ENCODE data around the gene CEP76. TPM values are rescaled to one million over a fixed set of nuclear protein-coding genes. Genes with fewer than 3 reads are reported as not detected.

CEP76 gene
- polyA plus RNA-seq, 1 donor from 2014 or later, result 21.4 TPM

- Histone ChIP-seq H3K27ac (ENCODE audit: low read length) (no peak overlapping the region), H3K36me3 (ENCODE audit: insufficient read depth, low read length) (peaks cover 4% of the 10 kb centered on the region)
- TF ChIP-seq EP300 (conservative IDR thresholded peaks at IDR 0.05; ENCODE audit: poor library complexity, severe bottlenecking), result no peak
- TF ChIP-seq MXI1 (conservative IDR thresholded peaks at IDR 0.05; ENCODE audit: poor library complexity, severe bottlenecking), result no peak
- TF ChIP-seq TAF1 (IDR thresholded peaks at IDR 0.05; ENCODE audit: low read depth), result no peak
- TF ChIP-seq REST (IDR thresholded peaks at IDR 0.05; ENCODE audit: borderline replicate concordance), result no peak
- no peak for TF ChIP-seq EZH2 (IDR thresholded peaks at IDR 0.05; ENCODE audit: borderline replicate concordance, insufficient read depth, low read length, poor library complexity, severe bottlenecking)
- no peak for TF ChIP-seq SMC3 (conservative IDR thresholded peaks at IDR 0.05; ENCODE audit: poor library complexity)
- no peak for TF ChIP-seq CTCF (IDR thresholded peaks at IDR 0.05; ENCODE audit: poor library complexity, severe bottlenecking)
- TF ChIP-seq POLR2AphosphoS5 (IDR thresholded peaks at IDR 0.05), result no peak
- no peak for TF ChIP-seq RAD21 (conservative IDR thresholded peaks at IDR 0.05)
These were observed 23.8 kb upstream of the CEP76 start for GRCh38 chr18:12726331-12726730.

GRCh38 chr18:12722731-12723130 lies 20.2 kb upstream of the CEP76 start:
- H3K9me2 ChIP-seq (ENCODE audit: insufficient read depth, low read length), result no peaks in the 10 kb centered on the region
- H3K4me2 ChIP-seq (ENCODE audit: low read length), result no peak overlapping the region
- no peak overlapping the region for H3K27ac ChIP-seq (ENCODE audit: low read length)
- no peak overlapping the region for H3K9ac ChIP-seq (ENCODE audit: low read length)
- H3K4me3 ChIP-seq (ENCODE audit: low read length), result no peak overlapping the region
- no peaks in the 10 kb centered on the region for H3K27me3 ChIP-seq (ENCODE audit: insufficient read depth, low read depth, low read length)
- no peaks in the 10 kb centered on the region for H3K79me2 ChIP-seq (replicated peaks; ENCODE audit: insufficient read depth, low read length)
- H4K20me1 ChIP-seq (ENCODE audit: insufficient read depth), result no peaks in the 10 kb centered on the region
- no peak overlapping the region for H2AFZ ChIP-seq (ENCODE audit: low read depth, low read length)
- no peaks in the 10 kb centered on the region for H3K9me3 ChIP-seq (ENCODE audit: low read length)
- H3K36me3 ChIP-seq (ENCODE audit: insufficient read depth, low read length), result peaks cover 4% of the 10 kb centered on the region
- no peak for TF ChIP-seq SMC3 (conservative IDR thresholded peaks at IDR 0.05; ENCODE audit: poor library complexity)
- no peaks in the 10 kb centered on the region for H3F3A ChIP-seq (ENCODE audit: insufficient read depth, low read length, poor library complexity, severe bottlenecking)

More at GRCh38 chr18:12726331-12726730, 23.8 kb upstream of the CEP76 start:
- H2AFZ ChIP-seq (ENCODE audit: low read depth, low read length), result no peak overlapping the region
- H3K9me2 ChIP-seq (ENCODE audit: insufficient read depth, low read length), result no peaks in the 10 kb centered on the region
- H3K9me3 ChIP-seq (ENCODE audit: low read length), result no peaks in the 10 kb centered on the region
- H3K27me3 ChIP-seq (ENCODE audit: insufficient read depth, low read depth, low read length), result no peaks in the 10 kb centered on the region
- no peaks in the 10 kb centered on the region for H3F3A ChIP-seq (ENCODE audit: insufficient read depth, low read length, poor library complexity, severe bottlenecking)
- H3K79me2 ChIP-seq (replicated peaks; ENCODE audit: insufficient read depth, low read length), result no peaks in the 10 kb centered on the region
- H4K20me1 ChIP-seq (ENCODE audit: insufficient read depth), result no peaks in the 10 kb centered on the region
- no peak overlapping the region for H3K9ac ChIP-seq (ENCODE audit: low read length)
- no peak overlapping the region for H3K4me2 ChIP-seq (ENCODE audit: low read length)
- no peak overlapping the region for H3K4me3 ChIP-seq (ENCODE audit: low read length)

All from neural cell (in vitro differentiated cells).